IPS-11a (cell line): ENCODE data around the gene JMJD4.
"Not testable (repeated sequence)": the region's sequence is repeated elsewhere in the genome, so short reads cannot be mapped to it uniquely, and the experiment has no call there.

Experiments used
- H3K4me3 ChIP-seq: one replicate; pipeline ENCODE4 v1.5.1; 2013; ENCODE audit warnings: low read depth, low read length, control low read depth

JMJD4 gene

GRCh38 chr1:227701631-227702030 is 33.5 kb downstream of the JMJD4 start:
- not testable (repeated sequence) for H3K4me3 ChIP-seq

- no peak overlapping the region for H3K4me3 ChIP-seq
These were observed 37.7 kb downstream of the JMJD4 start for GRCh38 chr1:227697321-227697864.

DNA sequence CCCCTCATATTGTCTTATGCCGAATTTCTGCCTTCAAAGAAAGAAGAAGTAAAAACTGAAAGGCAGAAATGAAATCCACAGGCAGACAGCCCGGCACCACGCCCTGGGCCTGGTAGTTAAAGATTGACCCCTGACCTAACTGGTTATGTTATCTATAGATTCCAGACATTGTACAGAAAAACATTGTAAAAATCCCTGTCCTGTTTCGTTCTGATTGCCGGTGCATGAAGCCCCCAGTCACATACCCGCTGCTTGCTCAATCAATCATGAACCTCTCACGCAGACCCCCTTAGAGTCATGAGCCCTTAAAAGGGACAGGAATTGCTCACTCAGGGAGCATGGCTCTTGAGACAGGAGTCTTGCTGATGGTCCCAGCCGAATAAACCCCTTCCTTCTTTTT is 49.3 kb downstream of the JMJD4 start:
- H3K4me3 ChIP-seq, result no peak overlapping the region
